ENCODE data around the gene TNPO2. TPM values are rescaled to one million over a fixed set of nuclear protein-coding genes. Genes with fewer than 3 reads are reported as not detected.
A peak's percentile ranks its signal among the peaks of the same experiment; 100 is the strongest.

Gene TNPO2
- total RNA-seq, 3 donors from 2014 or later = 46.0 to 73.0 (median 70.8) TPM

DNA sequence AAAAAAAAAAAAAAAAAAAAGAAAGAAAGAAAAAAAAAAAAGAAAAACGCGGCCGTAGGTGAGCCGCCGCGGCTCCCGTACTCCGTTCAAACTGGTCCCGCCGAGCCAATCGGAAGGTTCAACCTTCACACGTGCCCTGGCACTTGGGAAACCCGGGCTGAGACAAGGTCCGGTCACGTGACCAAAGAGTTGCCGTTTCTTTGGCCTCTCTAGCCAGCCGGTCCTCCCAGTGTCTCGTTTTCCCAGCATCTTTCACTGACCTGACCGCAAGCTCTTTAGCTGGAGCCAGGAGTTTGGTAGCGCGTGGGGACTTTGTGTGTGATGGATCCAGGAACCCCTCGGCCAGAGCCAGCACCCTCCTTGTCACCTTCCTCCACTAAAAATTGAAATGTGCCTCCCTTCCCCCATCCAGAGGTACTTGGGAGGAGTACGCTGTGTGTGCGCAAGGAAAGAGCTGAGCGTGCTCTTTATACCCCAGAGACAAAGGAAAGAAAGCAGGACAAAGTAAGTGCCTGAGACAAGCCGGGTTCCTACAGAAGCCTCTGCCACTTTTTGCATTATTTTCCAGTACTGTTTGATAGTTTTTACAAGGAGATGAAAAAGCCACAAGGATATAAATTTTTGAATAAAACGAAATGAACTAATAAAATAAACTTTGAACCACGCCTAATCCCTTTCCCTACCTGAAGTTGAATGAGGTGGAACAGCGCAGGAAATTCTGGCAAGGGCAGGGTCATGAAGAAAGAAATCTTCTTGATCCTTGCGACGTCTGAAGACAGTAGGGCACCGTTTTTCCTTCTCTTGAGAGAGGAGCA lies 959 bp downstream of the TNPO2 start:
- H3K36me3 ChIP-seq = no peaks in the 10 kb centered on the region
- H3K4me3 ChIP-seq = peak overlapping the region; percentile 77 to 97 (median 81)
- intact Hi-C loops (cut with DNase I; ENCODE audit: low total_unique reads) = no loop called here
- peak; percentile 97 to 98 for DNase-seq (ENCODE audit: low spot score in 2 of 2)
- H3K27ac ChIP-seq = peak overlapping the region; percentile 95 to 98
- H3K9me3 ChIP-seq = no peaks in the 10 kb centered on the region
- peaks cover 0 to 4% of the 10 kb centered on the region in 2 donors for H3K4me1 ChIP-seq
- no peaks in the 10 kb centered on the region for H3K27me3 ChIP-seq
- TF ChIP-seq POLR2AphosphoS5 (IDR thresholded peaks at IDR 0.05) = peak; percentile 49 to 77 (median 74)
- TF ChIP-seq, protein P1, sequence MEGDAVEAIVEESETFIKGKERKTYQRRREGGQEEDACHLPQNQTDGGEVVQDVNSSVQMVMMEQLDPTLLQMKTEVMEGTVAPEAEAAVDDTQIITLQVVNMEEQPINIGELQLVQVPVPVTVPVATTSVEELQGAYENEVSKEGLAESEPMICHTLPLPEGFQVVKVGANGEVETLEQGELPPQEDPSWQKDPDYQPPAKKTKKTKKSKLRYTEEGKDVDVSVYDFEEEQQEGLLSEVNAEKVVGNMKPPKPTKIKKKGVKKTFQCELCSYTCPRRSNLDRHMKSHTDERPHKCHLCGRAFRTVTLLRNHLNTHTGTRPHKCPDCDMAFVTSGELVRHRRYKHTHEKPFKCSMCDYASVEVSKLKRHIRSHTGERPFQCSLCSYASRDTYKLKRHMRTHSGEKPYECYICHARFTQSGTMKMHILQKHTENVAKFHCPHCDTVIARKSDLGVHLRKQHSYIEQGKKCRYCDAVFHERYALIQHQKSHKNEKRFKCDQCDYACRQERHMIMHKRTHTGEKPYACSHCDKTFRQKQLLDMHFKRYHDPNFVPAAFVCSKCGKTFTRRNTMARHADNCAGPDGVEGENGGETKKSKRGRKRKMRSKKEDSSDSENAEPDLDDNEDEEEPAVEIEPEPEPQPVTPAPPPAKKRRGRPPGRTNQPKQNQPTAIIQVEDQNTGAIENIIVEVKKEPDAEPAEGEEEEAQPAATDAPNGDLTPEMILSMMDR (IDR thresholded peaks at IDR 0.05) = no peak

- Histone ChIP-seq H3K27me3 (no peaks in the 10 kb centered on the region), H3K4me1 (peaks cover 0 to 4% of the 10 kb centered on the region in 2 donors), H3K36me3 (no peaks in the 10 kb centered on the region), H3K27ac (peak overlapping the region; percentile 95 to 98), H3K9me3 (no peaks in the 10 kb centered on the region), H3K4me3 (peak overlapping the region; percentile 77 to 97 (median 81))
- intact Hi-C loops (cut with DNase I; ENCODE audit: low total_unique reads) = no loop called here
- peak; percentile 68 to 69 for DNase-seq (ENCODE audit: low spot score in 2 of 2)
- TF ChIP-seq POLR2A (IDR thresholded peaks at IDR 0.05) = no peak
- no peak for TF ChIP-seq POLR2AphosphoS5 (IDR thresholded peaks at IDR 0.05)
- TF ChIP-seq, protein P1 (IDR thresholded peaks at IDR 0.05) = no peak
Observed at GRCh38 chr19:12721656-12722565, 1.8 kb downstream of the TNPO2 start.

DNA sequence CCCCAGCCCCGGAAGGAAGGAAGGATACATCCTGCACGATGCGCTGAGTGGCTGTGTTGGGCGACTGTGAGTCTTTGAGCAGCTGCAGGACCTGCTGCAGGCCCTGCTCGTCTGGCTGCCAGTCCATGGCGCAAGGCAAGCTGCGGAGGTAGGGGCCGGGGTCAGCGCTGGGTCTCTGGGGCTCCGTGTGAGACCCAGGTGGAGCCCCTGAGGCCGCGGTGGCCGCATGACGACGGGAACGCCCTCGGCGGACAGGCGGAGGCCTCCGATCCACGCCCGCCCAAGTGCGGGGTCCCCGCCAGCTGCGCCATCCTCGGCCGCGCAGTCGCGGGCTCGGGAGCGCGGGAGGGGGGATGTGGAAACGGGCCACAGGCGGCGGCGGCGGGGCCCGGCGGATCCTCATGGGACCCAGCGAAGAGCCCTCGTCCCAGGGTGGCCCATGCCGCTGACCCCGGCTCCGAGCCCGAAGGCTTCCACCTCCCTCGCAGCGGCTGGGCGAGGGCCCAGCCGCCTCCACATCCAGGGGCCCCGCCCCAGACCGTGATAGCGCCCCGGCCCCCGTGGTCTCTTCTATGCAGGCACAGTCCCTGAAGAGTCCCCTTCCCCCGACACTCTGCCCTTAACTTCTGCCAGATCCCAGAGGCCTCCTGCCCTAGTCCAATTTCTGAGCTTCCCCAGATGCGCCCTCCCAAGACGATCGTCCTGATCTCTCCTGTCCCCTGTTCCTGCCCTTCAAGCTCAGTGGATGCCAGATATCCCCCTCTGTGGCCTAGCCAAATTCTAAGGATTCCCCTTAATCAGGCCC lies 2.7 kb downstream of the TNPO2 start:
- Histone ChIP-seq H3K36me3 (no peaks in the 10 kb centered on the region), H3K27ac (peak overlapping the region; percentile 95 to 98), H3K9me3 (no peaks in the 10 kb centered on the region), H3K4me3 (peak overlapping the region; percentile 77 to 97 (median 81)), H3K27me3 (no peaks in the 10 kb centered on the region), H3K4me1 (peaks cover 0 to 4% of the 10 kb centered on the region in 2 donors)
- intact Hi-C loops (cut with DNase I; ENCODE audit: low total_unique reads) = no loop called here
- no peak for DNase-seq (ENCODE audit: low spot score in 2 of 2)
- no peak for TF ChIP-seq POLR2AphosphoS5 (IDR thresholded peaks at IDR 0.05)
- TF ChIP-seq, protein P1 (IDR thresholded peaks at IDR 0.05) = no peak
- TF ChIP-seq POLR2A (IDR thresholded peaks at IDR 0.05) = no peak

- intact Hi-C loops (cut with DNase I; ENCODE audit: low total_unique reads) = no loop called here
- H3K4me1 ChIP-seq = peaks cover 0 to 4% of the 10 kb centered on the region in 2 donors
- H3K27ac ChIP-seq = peak overlapping the region in 1 of 2 donors; percentile 98
- peak overlapping the region; percentile 77 to 97 (median 81) for H3K4me3 ChIP-seq
- no peaks in the 10 kb centered on the region for H3K9me3 ChIP-seq
- peaks cover 5% of the 10 kb centered on the region for H3K36me3 ChIP-seq
- TF ChIP-seq POLR2AphosphoS5 (IDR thresholded peaks at IDR 0.05) (no peak), POLR2A (IDR thresholded peaks at IDR 0.05) (no peak)
- TF ChIP-seq, protein P1 (IDR thresholded peaks at IDR 0.05) = no peak
- DNase-seq (ENCODE audit: low spot score in 2 of 2) = no peak
- no peaks in the 10 kb centered on the region for H3K27me3 ChIP-seq
Observed at GRCh38 chr19:12720296-12720695, 3.4 kb downstream of the TNPO2 start.
